HG02798 (cell line): Measurements from ENCODE around the gene TP53BP1.

Experiments
- ATAC-seq: cut with Tn5 transposase; IDR thresholded peaks from one replicate; pipeline ENCODE4 v1.9.1; 2021; ENCODE audit warnings: mild to moderate bottlenecking; ENCODE audit not compliant: unreplicated experiment, poor library complexity

TP53BP1 gene

DNA sequence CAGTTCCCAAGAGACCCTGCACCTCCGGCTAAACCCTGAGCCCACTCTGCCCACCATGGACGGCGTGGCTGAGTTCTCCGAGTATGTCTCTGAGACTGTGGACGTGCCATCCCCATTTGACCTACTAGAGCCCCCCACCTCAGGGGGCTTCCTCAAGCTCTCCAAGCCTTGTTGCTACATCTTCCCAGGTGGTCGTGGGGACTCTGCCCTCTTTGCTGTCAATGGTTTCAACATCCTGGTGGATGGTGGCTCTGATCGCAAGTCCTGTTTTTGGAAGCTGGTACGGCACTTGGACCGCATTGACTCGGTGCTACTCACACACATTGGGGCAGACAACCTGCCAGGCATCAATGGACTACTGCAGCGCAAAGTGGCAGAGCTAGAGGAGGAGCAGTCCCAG, 28.5 kb upstream of the TP53BP1 start:
- no peak for ATAC-seq

DNA sequence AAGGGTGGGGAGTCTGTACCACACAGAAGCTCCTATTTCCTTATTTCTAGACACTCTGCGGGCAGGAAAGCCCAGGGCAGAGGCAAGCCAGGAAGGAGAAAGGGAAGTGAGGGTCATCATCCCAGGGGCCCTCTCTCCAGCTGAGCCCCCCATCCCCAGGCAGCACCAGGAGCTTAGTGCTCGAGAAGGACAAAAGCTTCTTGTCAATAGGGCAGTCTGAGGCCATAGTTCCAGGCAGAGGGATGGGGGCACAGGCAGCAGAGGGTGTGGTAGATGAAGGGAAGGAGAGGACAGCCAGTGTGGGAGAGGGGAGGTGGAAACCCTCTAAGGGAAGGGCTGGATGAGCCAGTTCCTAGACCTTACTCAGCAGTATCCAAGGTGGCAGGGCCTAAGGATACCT, 27.2 kb upstream of the TP53BP1 start:
- ATAC-seq, result no peak

DNA sequence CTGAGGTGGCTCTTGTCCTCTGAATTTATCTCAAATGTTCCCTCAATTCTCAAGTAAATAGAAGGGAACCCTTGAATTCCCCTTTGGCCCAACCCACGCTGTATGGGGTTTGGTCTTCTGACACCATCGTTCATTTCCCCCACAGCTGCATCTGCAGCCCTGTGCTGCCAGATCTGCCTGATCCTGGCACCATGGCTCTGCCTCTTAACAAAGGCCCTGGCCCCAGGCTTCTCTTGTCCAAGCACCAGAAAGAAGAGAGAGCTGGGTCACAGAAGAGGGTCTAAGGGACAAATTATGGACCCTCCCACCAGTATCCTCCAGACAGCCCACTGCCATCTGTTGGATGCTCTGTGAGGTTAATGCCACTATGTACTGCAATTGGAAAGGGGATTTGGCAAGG, 26.2 kb upstream of the TP53BP1 start:
- ATAC-seq, result no peak

DNA sequence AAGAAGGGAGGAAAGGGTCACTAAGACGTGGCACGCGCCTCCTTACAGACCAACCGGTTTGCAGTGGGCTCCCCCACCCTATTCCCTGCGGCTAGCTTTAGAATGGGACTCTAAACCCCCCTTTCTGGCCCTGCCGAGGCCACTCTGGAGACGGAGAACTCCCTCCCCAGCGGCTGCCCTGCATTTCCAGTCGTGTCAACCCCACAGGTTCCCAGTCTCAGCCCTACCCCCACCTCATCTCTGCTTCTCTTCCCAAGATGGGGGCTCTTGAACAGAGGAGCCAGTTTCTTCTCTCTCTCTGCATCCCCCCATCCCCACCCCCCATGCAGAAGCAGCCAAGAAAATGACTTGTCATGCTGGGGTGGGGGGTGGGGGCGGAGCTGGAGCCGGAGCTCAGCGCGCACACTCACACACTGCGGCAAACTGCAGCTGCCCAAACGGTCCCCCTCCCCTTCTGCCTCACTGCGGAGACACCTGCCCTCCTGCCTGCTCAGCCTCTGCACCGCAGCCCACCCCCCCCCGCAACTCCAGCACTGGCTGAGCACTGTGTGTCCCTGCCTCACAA, 25.3 kb upstream of the TP53BP1 start:
- ATAC-seq, result no peak

DNA sequence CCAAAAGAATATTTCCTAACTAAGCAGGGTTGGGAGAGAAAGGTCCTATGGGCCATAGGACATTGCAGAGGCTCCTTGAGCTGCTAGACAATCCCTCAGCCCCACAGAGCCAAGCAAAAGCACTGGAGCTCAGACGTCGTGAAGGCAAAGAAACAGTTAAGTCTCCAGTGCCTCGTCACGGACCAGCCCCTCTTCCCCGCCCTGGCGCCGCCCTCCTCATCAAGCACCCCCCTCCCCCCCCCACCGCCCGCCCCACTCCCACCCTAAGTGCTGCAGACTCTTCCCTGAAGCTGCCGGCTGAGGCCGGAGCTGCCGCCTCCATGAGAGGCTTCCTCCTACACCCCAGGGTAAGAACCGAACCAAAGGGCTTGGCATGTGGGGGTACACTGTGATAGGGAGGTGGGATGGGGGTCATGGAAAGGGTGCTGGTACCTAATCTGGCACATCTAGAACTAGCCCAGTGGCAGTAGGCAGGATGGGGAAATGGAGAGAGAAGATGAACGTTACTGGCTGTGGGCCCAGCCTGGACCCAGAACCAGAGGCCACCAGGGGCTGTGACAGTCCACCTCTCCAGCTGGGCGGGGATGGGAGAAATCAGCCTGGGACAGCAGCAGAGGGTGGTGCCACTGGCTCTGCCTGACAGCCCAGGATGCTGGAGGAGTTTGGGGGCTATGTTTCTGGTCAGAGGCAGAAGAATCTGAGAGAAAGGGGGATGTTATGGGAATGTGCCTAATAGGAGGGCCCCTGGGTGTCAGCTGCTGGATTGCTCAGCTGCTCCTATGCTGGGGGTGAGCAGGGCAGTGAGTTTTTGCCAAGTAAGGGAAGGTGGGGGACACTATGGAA, 24.6 kb upstream of the TP53BP1 start, which contains the start of gene MAP1A:
Gene MAP1A (plus strand): TSS at position 255 of the 843 bp plus-strand sequence. CDS start 3,866 bp downstream, outside the sequence.
- ATAC-seq, result no peak

DNA sequence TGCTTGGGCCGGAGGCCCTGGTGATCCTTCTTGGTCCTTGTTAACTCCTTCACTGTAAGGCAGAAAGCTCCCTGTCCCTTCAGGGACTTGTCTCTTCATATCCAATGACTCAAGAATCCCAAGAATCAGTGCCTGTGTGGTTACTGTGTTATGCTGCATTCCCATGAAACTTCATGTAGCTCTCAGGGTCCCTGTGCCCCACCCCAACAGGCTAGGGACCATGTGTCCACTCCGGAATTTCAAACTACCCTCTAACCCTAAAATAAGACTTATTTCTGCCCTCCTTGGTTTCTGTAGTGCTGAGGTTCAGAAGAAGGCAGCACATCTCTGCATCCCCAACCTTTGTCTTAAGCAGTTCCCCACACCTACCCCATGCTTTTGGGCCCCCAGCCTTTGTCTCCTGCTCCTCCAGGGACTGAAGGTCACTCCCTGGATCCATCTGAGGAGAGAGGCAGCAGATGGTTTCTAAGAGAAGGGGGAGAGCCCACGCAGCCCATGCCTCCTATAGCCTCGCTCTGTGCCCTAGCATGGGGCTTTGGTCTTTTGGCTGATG, 23.9 kb upstream of the TP53BP1 start:
- ATAC-seq, result no peak

DNA sequence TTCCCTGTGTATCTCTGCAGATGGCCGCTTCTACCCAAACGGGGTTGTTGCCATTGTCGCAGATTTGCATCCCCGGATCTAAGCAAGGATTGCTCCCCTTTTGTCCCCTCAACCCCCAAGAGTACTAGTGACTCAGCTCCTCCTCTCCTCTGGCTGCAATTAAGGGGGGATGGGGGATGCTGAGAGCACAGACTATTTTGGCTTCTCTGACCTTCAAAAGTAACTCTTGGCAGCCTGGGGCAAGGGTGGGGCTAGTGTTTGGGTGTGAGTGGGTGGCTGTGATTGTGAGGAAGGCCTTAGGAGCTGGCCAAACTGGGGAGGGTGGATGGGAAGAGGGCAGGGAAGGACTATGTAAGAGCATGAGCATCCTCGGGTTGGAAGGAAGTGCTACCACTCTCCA, 23.2 kb upstream of the TP53BP1 start:
- no peak for ATAC-seq

DNA sequence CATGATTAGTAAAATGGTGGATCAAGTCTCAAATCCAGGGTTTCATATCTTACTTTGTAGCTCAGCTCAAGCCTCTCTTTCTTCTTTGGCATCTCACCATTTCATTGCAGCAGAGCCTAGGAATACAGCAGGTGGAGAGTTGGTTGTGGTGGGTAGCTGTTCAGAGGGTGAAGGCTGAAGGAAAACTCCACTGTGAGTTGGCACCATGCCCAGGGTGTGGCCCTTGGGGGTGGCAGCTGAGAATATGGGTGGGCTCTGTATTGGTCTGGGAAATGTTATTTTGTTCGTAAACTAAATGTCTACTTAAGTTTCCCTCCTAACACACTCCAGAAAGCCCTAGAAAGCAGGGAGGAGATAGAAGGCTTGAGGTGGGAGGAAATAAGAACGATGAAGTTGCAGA, 22.8 kb upstream of the TP53BP1 start:
- no peak for ATAC-seq

DNA sequence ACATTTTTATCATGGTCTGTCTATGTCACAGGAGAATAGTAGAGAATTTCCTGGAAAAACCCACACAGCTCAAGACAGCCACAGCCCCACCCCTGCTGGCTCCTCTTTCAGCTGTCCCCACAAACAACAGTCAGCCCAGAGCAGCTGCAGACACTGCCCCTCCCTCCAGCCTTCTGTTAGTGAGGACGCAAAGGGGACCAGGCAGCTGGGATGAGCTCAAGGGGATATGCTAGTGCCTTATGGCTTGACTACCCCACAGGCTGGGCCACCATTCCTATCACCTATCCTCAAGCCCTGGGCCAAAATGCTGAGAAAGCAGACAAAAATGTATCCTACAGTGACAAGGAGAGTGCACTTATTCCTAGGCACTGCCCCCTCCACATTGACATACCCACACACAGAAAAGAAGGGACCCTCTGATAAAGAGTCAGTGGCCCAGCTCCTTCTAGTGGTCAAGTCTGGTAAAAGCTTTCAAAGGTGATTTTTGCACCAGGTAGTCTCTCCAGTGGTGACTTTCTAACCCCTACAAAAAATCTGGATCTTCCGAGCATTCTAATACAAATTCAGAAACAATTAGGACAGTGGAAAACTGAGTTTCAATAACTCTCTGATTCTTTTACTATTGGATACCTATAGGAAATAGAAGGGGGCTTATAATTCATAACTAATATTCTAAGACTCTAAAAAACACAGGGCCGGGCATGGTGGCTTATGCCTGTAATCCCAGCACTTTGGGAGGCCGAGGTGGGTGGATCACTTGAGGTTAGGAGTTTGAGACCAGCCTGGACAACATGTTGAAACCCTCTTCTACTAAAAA, 21.5 kb upstream of the TP53BP1 start:
- no peak for ATAC-seq

DNA sequence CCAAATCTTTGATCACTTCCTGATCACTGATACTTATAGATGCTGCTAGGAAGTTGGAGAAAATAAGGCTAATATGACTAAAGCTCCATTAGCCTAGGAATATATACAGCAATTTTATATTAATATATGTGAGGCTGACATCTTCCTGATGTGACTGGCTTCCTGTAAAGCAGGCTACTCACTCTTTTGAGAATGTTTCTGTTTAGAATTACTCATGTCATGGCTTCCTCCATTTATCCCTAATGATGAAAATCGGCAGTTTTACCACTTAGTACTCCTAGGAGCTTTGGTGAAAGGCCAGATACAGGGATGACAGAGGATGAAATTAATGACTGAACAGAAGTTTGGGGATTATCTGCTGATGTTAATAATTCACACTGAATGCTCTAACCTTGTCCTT, 20.6 kb upstream of the TP53BP1 start:
- ATAC-seq, result no peak

DNA sequence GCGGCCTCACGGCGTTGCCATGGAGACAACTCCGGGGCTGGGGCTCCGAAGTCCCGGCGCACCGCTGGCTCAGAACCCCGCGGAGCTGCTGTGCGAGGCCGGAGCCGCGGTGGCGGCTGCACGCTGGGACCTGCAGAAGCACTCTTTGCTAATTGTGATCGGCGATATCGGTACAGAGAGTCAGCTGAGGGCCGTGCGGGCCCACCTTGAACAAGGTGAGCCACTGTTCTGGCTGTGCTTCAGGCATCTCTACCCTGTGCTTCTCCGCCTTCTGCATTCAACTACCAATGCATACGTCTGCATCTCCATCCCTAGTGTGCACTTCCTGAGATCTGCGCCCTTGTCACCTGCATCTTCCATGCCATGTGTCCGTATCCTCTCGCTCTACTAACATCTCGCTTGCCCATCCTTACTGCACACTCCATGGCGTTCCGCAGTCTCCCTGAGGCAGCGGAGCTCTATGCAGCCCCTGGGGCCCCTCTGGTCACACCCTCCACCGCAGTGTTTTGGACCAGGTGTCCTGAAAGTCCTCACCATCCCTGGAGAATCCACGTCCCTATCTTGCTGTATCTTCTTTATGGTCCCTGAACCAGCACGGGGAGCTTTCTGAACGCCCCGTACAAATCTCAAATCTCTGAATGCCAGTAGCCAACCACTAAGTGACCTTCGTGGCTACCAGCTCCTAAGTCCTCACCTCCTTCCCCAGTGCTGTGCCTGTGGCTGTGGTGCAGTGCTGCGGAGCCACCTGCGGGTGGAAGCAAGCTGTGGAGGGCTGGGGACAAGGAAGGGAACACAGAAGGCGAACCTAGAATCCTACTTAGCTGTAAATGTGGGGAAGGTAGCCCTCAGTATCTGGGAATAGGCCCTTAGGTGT, 18.3 kb upstream of the TP53BP1 start:
- no peak for ATAC-seq

DNA sequence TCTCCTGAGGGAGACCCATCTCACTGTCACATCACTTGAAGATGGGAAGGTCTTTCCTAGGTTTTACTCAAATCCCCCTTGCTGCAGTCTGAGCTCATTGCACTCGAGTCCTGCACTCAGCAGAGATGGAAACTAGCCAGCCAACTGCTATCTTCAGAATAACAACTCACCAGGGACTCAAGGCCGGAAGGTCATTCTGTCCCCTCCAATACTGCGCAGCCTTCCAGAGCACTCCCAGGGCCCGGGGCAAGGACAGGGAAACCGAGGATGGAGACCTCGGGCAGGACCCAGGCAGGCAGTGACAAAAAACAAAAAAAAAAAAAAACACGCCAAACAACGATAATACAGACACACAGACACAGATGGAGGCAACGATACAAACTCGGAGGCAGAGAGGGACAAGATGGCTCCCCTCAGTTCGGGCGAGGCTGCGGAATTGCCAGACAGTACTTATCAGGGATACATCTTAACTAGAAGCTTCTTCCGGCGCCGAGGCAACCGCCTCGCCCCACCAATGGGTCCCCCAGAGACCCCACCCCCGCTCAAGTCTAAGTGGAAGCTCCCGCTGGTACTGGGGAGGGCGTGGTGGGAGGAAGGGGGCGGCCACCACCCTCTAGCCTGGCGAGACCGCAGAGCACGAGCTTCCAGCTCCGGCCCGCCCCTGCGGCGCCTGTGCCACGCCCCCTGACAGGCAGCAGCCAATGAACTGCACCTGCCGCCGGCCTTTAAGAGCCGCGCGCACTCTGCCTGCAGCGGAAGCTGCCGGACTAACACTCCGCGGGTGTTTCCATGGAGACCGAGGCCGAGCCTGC, 17.4 kb upstream of the TP53BP1 start:
- peak; percentile 98 for ATAC-seq

DNA sequence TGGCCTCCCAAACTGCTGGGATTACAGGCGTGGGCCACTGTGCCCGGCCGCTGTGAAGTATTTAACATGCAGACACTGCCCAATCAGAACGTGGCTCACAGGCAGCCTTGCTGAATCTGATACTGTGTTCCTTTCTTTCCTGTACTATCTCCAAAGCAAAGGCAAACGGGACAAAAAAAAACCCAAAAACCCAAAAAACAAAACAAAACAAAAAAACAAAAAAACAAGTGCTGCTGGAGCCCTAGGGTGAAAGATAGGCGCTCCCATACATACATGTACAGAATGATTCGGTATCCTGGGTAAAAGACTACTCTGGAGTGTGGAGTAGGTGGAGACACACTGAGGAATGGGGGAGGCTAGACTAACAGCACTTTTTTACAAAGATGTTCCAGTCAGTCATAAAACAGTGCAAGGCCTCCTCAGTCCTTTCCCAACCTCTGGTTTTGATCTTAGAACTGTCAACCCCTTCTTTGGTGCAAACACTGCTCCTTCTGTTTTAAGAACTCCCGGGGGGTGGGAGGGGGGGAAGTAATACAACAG, 16.8 kb upstream of the TP53BP1 start:
- no peak for ATAC-seq

DNA sequence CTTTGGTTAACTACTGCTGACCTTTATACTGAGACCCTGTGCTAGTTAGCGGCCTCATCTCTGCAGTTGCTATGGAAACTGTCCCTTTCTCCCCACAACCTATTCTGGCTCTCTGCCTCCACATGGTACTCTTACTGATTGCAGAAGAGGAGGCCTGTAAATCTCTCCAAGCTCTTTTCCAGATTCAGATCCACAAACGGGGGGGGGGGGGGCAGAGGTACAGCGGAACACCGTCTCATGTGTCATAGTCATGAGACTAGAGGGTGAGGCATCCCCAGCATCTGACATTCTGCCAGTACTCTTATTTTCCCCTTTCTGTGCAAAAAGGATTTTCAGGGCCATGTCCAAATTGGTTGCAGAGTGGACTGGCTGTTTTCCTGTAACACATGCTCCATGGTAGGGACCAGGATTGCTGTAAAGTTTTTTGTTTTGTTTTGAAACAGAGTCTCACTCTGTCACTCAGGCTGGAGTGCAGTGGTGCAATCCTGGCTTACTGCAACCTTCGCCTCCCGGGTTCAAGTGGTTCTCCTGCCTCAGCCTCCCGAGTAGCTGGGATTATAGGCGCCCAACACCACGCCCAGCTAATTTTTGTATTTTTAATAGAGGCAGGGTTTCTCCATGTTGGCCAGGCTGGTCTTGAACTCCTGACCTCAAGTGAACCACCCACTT, 16.2 kb upstream of the TP53BP1 start:
- no peak for ATAC-seq

DNA sequence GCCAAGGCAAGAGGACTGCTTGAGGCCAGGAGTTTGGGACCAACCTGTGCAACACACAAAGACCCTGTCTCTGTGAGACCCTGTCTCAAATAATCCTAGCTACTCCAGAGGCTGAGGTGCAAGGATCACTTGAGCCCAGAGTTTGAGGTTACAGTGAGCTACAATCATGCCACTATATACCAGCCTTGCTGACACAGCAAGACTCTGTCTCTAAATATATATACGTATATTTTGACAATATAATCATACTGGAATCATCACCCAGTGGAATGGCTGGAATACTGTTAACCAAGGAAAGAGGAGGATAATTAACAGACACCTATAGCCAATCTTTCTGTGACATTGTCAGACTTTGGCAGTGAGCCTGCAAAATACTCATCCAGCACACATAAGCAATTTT, 15.5 kb upstream of the TP53BP1 start:
- ATAC-seq, result no peak

DNA sequence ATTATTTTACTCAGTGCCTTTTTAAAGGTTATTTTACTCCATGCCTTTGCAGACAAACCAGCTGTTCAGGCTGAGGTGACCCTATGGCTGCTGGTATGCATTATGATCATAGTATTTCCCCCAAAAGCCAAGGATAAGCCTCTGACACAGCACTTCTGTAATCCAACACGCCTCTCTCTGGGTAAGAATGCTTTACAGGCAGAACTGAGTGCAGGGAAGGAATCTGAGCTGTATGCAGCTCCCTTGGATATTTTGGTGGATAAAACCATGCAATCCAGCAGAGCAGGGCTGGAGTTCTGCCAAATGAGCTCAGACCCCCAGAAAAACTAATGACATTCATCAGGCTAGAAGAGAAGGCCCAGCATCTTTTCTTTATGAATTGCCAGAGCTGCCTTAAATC, 12.8 kb upstream of the TP53BP1 start:
- ATAC-seq, result no peak

DNA sequence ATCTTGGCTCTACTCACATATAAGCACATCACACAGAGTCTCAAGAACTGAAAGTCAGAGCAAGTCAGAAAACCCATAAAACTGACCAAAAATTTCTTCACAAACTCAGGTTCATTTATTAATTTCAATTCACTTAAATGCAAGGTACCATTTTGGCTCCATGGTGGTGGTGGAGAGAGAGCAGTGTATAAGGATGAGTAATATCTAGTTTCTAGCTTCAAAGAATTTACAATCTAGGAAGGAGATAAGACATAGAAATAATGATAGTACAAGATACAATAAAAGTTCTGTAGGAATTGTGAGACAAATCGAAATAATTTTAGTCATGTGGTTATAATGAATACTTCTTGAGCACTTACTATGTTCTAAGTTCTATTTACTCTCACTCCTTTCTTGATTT, 6.7 kb upstream of the TP53BP1 start:
- no peak for ATAC-seq

DNA sequence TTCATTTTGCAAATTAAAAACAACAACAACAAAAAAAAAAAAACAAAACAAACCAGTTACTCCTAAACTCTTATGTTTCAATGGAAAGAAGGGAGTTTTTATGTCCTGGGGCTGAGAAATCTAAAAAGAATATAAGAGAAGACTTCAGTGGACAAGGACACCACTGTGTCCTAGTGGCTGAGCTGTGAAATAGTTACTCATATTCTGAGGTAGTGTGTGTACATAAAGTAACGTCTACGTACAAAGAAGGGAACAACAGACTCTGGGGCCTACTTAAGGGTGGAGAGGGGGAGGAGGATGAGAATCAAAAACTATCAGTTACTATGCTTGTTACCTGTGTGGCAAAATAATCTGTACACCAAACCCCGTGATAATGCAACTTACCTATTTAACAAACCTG, 6.0 kb upstream of the TP53BP1 start:
- no peak for ATAC-seq
